Activated CD4-positive, alpha-beta T cell treated with anti-CD3 and anti-CD28 coated beads for 36 hours (primary cell): ENCODE data around the gene TBCA. TPM values are rescaled to one million over a fixed set of nuclear protein-coding genes. Genes with fewer than 3 reads are reported as not detected.

Experiments
- ATAC-seq: fragments of 200-7000 bp; cut with Tn5 transposase; one replicate; pipeline ENCODE4 v1.10.0; 2021; ENCODE audit warnings: mild to moderate bottlenecking, moderate library complexity
- CTCF ChIA-PET: fragments of 350-600 bp; sonication (Branson Sonifier 250); formaldehyde crosslinking; loops from one replicate; lab custom pipeline; 2021; ENCODE audit warnings: antibody characterized with exemption; lab: Charles Lee
- POLR2A ChIA-PET: fragments of 350-600 bp; sonication (Branson Sonifier 250); formaldehyde crosslinking; loops from one replicate; lab custom pipeline; 2021; ENCODE audit warnings: antibody characterized with exemption, inconsistent platforms; lab: Charles Lee
- DNase-seq: peaks from one replicate; pipeline ENCODE4 v3.0.0-alpha.2; 2020
- H3K27ac Mint-ChIP-seq: one replicate; pipeline ENCODE4 v1.8.0; 2021; ENCODE audit warnings: mixed read lengths
- H3K27me3 Mint-ChIP-seq: one replicate; pipeline ENCODE4 v1.8.0; 2021; ENCODE audit warnings: mixed read lengths
- H3K36me3 Mint-ChIP-seq: one replicate; pipeline ENCODE4 v1.8.0; 2021; ENCODE audit warnings: low read depth, mixed read lengths
- H3K4me1 Mint-ChIP-seq: one replicate; pipeline ENCODE4 v1.8.0; 2021; ENCODE audit warnings: mixed read lengths
- H3K4me3 Mint-ChIP-seq: one replicate; pipeline ENCODE4 v1.8.0; 2021; ENCODE audit warnings: mild to moderate bottlenecking, moderate library complexity, mixed read lengths
- H3K9me3 Mint-ChIP-seq: one replicate; pipeline ENCODE4 v1.8.0; 2021; ENCODE audit warnings: low read depth, mixed read lengths
- intact Hi-C, 2 experiments: fragments of 100-400 bp; cut with DNase I in 1 of 2; cut with micrococcal nuclease in 1 of 2; formaldehyde crosslinking; loops; one replicate each; pipeline versions ENCODE4 v1.14.2 to v1.15.1; 2022 to 2024; cut with DNase I, micrococcal nuclease
- total RNA-seq, 2 experiments: library from RNA; stranded (reverse); gene quantifications; one replicate each; pipeline ENCODE4 v1.2.3, GENCODE V29; 2021

The TBCA gene
- total RNA-seq, 2 experiments from 2014 or later, result 195 to 210 TPM

DNA sequence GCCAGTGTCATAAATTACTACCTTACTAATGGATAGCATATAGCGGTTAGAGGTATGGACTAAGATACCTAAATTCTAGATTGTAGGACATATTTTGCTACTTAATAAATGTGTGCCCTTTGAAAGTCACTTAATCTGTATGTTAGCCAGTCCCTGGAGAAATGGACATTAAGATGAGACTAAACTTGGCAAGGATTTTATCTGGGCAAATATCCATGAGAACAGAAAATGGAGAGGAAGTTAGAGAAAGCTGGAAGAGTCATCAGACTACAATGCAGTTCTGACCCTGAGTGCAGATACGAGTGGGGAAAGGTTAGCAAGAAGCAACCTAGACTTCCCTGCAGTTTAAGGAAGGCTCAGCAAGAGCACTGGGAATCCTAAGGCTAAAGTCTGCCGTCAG, 33.0 kb downstream of the TBCA start:
- no peaks in the 10 kb centered on the region for H3K9me3 Mint-ChIP-seq
- DNase-seq, result no peak
- peaks cover 19% of the 10 kb centered on the region for H3K36me3 Mint-ChIP-seq
- no peak for ATAC-seq
- peaks cover 9% of the 10 kb centered on the region for H3K4me1 Mint-ChIP-seq
- H3K27ac Mint-ChIP-seq, result no peak overlapping the region
- intact Hi-C loops, result no loop called here
- CTCF ChIA-PET, result no interaction called here
- H3K4me3 Mint-ChIP-seq, result no peak overlapping the region
- POLR2A ChIA-PET, result no interaction called here
- no peaks in the 10 kb centered on the region for H3K27me3 Mint-ChIP-seq

DNA sequence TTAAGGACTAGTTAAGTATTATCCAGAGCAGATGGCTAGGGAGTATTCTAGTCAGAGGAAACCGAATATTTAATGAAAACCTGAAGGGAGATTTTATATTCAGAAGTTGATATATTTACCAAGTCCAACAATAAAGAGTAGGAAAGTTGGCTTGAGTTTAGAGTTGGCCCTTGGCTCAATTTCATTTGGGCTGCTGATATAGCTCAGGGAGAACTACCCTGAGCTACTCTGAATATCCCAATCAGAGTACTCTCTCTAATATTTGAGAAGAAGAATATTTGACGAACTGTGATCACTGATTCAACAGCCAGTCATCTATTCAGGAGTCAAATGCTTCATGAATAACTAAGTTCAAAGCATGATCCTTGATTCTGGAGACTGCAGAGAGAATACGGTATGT, 34.5 kb downstream of the TBCA start:
- Mint-ChIP-seq H3K4me1 (peaks cover 10% of the 10 kb centered on the region), H3K27me3 (no peaks in the 10 kb centered on the region), H3K27ac (no peak overlapping the region), H3K9me3 (no peaks in the 10 kb centered on the region), H3K36me3 (peaks cover 20% of the 10 kb centered on the region), H3K4me3 (no peak overlapping the region)
- ChIA-PET POLR2A (no interaction called here), CTCF (no interaction called here)
- intact Hi-C loops, result no loop called here
- ATAC-seq (no peak), DNase-seq (no peak)

DNA sequence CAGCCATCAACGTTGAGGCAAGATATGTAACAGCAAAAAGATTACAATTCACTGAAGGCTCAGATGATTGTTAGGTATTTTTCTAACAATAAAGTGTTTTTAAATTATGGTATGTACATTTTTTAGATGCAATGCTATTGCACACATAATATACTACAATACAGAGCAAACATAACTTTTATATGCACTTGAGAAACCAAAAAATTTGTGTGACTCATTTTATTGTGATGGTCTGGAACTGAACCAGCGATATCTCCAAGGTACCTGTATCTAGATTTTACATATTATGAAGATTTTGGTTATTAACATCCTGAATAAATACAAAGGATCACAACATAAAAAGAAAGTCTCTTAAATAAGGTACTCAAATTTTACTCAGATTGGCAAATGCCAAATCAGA, 41.3 kb downstream of the TBCA start:
- POLR2A ChIA-PET, result no interaction called here
- ATAC-seq (no peak), DNase-seq (no peak)
- Mint-ChIP-seq H3K27me3 (no peaks in the 10 kb centered on the region), H3K9me3 (no peaks in the 10 kb centered on the region), H3K4me3 (no peak overlapping the region), H3K27ac (no peak overlapping the region), H3K4me1 (peaks cover 16% of the 10 kb centered on the region), H3K36me3 (peaks cover 24% of the 10 kb centered on the region)
- CTCF ChIA-PET, result no interaction called here
- intact Hi-C loops, result no loop called here

DNA sequence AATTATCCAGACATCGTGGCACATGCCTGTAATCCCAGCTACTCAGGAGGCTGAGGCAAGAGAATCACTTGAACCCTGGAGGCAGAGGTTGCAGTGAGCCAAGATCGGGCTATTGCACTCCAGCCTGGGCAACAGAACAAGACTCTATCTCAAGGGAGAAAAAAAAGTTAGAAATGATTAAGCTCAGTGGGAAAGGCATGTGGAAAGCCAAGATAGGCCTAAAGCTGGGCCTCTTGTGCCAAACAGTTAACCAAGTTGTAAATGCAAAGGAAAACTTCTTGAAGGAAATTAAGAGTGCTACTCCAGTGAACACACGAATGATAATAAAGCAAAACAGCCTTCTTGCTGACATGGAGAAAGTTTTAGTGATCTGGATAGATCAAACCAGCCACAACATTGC, 43.0 kb downstream of the TBCA start:
- H3K9me3 Mint-ChIP-seq, result no peaks in the 10 kb centered on the region
- H3K4me3 Mint-ChIP-seq, result no peak overlapping the region
- DNase-seq, result no peak
- CTCF ChIA-PET, result interaction anchor here (0.8 kb wide), 1 partner anchor 76 kb away, joined by 4 read pairs; no protein-coding TSS in a partner anchor
- H3K27me3 Mint-ChIP-seq, result no peaks in the 10 kb centered on the region
- H3K4me1 Mint-ChIP-seq, result peaks cover 17% of the 10 kb centered on the region
- intact Hi-C loops, result no loop called here
- no peak overlapping the region for H3K27ac Mint-ChIP-seq
- ATAC-seq, result no peak
- peaks cover 29% of the 10 kb centered on the region for H3K36me3 Mint-ChIP-seq
- POLR2A ChIA-PET, result no interaction called here

DNA sequence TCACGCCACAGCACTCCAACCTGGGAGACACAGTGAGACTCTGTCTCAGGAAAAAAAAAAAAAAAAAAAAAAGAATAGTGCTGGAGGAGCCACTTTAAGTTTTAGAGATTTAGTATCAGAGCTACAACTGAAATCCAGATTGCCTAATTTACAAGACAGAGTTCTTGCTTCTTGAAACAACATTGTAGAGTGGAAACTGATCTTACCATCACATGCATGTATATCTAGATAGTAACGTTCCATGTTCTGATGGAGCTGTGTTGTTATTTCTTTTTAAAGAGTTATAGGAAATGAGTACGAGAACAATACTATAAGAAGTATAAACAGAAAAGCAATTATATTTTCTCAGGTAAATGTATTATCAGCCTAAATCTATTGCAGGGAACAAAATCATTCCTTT, 48.9 kb downstream of the TBCA start:
- DNase-seq (no peak), ATAC-seq (no peak)
- H3K4me3 Mint-ChIP-seq, result no peak overlapping the region
- no peak overlapping the region for H3K27ac Mint-ChIP-seq
- H3K9me3 Mint-ChIP-seq, result no peaks in the 10 kb centered on the region
- peaks cover 11% of the 10 kb centered on the region for H3K36me3 Mint-ChIP-seq
- H3K27me3 Mint-ChIP-seq, result no peaks in the 10 kb centered on the region
- intact Hi-C loops, result no loop called here
- ChIA-PET POLR2A (no interaction called here), CTCF (no interaction called here)
- peaks cover 11% of the 10 kb centered on the region for H3K4me1 Mint-ChIP-seq

DNA sequence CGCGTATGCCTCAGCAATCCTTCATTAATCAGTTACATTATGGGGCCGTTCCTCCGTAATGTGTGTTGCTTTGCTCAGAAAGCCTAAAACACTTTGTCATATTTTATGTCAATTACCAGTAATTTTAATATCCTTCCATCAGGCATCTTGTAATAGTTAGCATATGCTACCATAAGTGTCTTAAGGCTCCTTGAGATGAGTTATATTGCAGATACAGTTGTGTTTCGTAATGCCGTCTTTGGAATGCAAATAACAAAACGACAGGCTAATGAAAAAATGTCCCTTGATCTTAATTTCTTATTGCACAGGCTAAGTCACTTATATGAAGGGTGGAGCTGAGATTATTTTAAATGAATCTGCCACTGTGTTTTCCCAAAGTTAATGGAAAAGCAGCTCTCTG, 50.5 kb downstream of the TBCA start:
- H3K27me3 Mint-ChIP-seq, result no peaks in the 10 kb centered on the region
- H3K9me3 Mint-ChIP-seq, result no peaks in the 10 kb centered on the region
- ChIA-PET POLR2A (no interaction called here), CTCF (no interaction called here)
- DNase-seq (no peak), ATAC-seq (no peak)
- intact Hi-C loops, result no loop called here
- no peak overlapping the region for H3K27ac Mint-ChIP-seq
- H3K4me1 Mint-ChIP-seq, result peaks cover 11% of the 10 kb centered on the region
- no peak overlapping the region for H3K4me3 Mint-ChIP-seq
- peaks cover 9% of the 10 kb centered on the region for H3K36me3 Mint-ChIP-seq

DNA sequence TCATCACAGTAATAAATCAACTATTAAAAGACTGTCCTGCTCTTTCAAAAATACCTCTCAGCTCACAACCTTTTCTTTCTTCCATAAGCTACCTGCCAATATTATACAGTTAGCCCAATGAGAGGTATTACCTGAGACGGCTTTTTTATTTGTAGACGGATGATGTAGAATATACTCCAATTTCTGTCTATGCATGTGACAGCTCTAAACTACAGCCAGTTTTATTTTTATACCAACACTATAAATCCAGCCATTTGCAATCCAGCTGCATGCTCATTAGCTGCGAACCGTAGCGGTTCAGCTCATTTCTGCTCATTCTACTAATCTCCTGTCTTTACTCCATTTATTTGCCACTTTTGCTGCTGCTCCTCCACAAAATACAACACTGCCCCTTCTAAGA, 51.2 kb downstream of the TBCA start:
- intact Hi-C loops, result no loop called here
- Mint-ChIP-seq H3K9me3 (no peaks in the 10 kb centered on the region), H3K36me3 (peaks cover 8% of the 10 kb centered on the region), H3K27me3 (no peaks in the 10 kb centered on the region), H3K4me3 (no peak overlapping the region), H3K4me1 (peaks cover 14% of the 10 kb centered on the region), H3K27ac (no peak overlapping the region)
- DNase-seq (no peak), ATAC-seq (no peak)
- POLR2A ChIA-PET, result interaction anchor here (0.6 kb wide), 1 partner anchor 29 kb away, joined by 3 read pairs; no protein-coding TSS in a partner anchor
- CTCF ChIA-PET, result no interaction called here

DNA sequence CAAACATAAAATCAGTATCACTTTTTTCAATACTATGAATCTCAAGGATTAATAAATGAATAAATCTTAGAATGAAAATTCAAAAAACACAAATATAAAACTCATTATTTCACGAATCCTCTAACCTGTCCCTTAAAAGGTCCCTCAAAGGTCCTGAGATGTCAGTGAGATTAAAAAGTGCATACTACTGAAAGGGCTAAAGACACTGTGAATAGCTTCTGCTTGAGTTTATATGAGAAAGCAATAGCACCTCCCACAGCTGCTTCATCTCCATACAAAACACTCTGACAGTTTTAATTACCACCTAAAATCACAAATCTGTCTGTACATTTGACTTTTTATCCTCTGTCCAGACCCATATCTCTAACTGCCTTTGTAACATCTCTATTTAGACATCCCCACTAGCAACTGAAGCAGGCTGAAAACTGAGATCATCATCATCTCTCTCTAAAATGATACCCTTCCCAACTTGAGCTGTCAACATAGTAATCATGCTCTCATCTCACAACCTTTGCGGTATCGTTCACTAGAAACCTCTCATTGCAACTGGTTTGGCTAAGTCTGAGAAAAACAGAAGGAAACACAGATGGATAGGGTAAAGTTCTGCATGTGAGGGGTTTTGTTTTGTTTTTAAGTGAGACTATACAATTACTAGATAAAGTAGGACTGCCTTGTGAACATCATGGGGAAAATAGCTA, 56.3 kb downstream of the TBCA start:
- peaks cover 16% of the 10 kb centered on the region for H3K4me1 Mint-ChIP-seq
- peak overlapping the region; percentile 28 for H3K27ac Mint-ChIP-seq
- no peak for DNase-seq

DNA sequence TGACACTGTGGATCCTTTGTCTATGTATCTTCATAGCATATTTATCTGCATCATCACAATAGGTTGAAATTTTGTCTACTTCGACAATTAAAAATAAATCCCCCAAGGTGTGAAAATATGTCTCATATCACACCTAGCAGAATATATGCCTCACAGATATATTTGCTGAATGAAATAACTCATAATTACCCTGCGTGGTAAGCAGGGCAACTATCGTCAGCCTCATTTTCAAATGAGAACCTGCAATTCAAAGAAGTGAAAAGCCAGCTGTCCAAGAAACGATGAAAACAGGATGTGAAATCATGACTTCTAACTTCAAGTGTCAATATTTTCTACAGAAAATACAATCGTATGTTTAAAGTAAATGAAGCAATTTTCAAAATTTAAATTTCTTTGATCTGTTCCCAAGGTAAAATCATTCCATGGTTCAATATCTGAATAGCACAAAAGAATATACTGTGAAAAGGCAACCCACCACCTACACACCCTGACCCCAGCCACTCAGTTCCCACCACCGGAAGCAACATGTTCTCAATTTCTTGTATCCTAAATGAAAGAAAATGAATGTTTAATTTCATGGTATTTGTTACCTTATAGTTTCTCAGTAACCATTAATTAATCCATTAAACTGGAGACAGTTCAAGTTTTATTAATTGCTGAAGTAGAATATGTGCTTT, 57.1 kb downstream of the TBCA start:
- CTCF ChIA-PET, result interaction anchor here (0.8 kb wide), 1 partner anchor 13 kb away, joined by 3 read pairs; no protein-coding TSS in a partner anchor
- Mint-ChIP-seq H3K27ac (no peak overlapping the region), H3K9me3 (no peaks in the 10 kb centered on the region), H3K4me3 (no peak overlapping the region), H3K4me1 (peaks cover 16% of the 10 kb centered on the region), H3K27me3 (no peaks in the 10 kb centered on the region), H3K36me3 (peaks cover 6% of the 10 kb centered on the region)
- POLR2A ChIA-PET, result no interaction called here
- intact Hi-C loops, result no loop called here
- DNase-seq (no peak), ATAC-seq (peak; percentile 53)

More for the DNA sequence above, 56.3 kb downstream of the TBCA start:
- intact Hi-C loops, result no loop called here
- Mint-ChIP-seq H3K9me3 (no peaks in the 10 kb centered on the region), H3K36me3 (peaks cover 6% of the 10 kb centered on the region), H3K27me3 (no peaks in the 10 kb centered on the region), H3K4me3 (no peak overlapping the region)
- CTCF ChIA-PET, result interaction anchor here (0.7 to 0.8 kb wide), 2 partner anchors 14 to 366 kb away, joined by 3 to 4 read pairs; no protein-coding TSS in a partner anchor
- ATAC-seq, result no peak
- POLR2A ChIA-PET, result no interaction called here

DNA sequence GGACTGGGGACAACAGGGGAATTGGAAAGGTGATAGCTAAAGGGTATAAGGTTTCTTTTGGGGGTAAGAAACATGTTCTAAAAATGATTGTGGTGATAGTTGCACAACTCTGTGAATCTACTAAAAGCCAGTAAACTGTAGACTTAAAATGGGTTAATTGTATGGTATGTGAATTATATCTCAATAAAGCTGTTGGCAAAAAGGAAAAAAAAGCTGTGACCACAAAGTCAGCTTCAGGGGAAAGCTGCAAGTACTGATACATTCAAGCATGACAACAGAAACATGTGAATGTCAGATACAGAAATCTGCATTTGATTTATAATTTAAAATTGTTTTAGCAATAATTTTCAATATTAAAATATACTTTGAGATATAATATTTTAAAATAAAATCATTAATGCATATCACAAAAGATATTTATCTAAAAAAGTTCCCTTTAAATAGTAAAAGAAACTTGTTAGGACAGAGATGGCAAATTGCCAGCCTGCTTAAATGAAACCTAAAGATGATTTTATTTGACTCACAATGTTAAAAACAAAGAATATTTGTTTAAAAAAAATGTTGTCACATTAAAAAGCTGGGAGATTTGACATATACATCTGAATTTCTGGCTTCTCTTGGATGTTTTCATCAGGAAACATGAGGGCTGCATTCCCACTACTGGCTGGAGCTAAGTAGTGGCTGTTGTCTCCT, 66.0 kb downstream of the TBCA start:
- ATAC-seq (no peak), DNase-seq (no peak)
- H3K4me3 Mint-ChIP-seq, result no peak overlapping the region
- no peak overlapping the region for H3K27ac Mint-ChIP-seq
- H3K36me3 Mint-ChIP-seq, result peaks cover 21% of the 10 kb centered on the region
- CTCF ChIA-PET, result interaction anchor here (1.9 kb wide), 1 partner anchor 38 kb away, joined by 4 read pairs; no protein-coding TSS in a partner anchor
- peaks cover 4% of the 10 kb centered on the region for H3K4me1 Mint-ChIP-seq
- H3K27me3 Mint-ChIP-seq, result no peaks in the 10 kb centered on the region
- H3K9me3 Mint-ChIP-seq, result no peaks in the 10 kb centered on the region
- intact Hi-C loops, result no loop called here
- POLR2A ChIA-PET, result no interaction called here

DNA sequence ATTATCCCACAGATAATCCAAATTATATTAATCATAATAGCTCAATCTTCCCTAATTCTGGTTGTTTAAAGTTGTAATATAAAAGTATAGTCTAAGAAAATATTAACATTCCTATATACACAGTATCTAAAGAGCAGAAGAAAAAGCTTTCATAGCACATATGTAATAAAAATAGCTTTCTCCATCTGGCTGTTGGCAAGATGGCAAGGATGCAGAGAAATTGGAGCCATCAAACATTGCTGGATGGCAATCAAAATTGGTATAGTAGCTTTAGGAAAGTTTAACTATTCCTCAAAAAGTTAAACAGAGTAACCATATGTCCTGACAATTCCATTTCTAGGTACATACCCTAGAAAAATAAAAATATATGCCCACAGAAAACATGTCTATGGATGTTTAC, 66.8 kb downstream of the TBCA start:
- H3K4me3 Mint-ChIP-seq, result no peak overlapping the region
- H3K4me1 Mint-ChIP-seq, result no peaks in the 10 kb centered on the region
- H3K36me3 Mint-ChIP-seq, result peaks cover 25% of the 10 kb centered on the region
- no peak for DNase-seq
- ATAC-seq, result no peak
- no peaks in the 10 kb centered on the region for H3K9me3 Mint-ChIP-seq
- ChIA-PET POLR2A (no interaction called here), CTCF (interaction anchor here (1.3 to 1.9 kb wide), 2 partner anchors 39 to 57 kb away, joined by 3 to 4 read pairs; no protein-coding TSS in a partner anchor)
- H3K27ac Mint-ChIP-seq, result no peak overlapping the region
- intact Hi-C loops, result no loop called here
- no peaks in the 10 kb centered on the region for H3K27me3 Mint-ChIP-seq
